Fibroblast of skin of right quadriceps (primary cell): Measurements from ENCODE around the gene VAPB.

Experiments used
- DNase-seq: peaks from one replicate; pipeline ENCODE4 v3.0.0-alpha.2; 2013

Gene VAPB

DNA sequence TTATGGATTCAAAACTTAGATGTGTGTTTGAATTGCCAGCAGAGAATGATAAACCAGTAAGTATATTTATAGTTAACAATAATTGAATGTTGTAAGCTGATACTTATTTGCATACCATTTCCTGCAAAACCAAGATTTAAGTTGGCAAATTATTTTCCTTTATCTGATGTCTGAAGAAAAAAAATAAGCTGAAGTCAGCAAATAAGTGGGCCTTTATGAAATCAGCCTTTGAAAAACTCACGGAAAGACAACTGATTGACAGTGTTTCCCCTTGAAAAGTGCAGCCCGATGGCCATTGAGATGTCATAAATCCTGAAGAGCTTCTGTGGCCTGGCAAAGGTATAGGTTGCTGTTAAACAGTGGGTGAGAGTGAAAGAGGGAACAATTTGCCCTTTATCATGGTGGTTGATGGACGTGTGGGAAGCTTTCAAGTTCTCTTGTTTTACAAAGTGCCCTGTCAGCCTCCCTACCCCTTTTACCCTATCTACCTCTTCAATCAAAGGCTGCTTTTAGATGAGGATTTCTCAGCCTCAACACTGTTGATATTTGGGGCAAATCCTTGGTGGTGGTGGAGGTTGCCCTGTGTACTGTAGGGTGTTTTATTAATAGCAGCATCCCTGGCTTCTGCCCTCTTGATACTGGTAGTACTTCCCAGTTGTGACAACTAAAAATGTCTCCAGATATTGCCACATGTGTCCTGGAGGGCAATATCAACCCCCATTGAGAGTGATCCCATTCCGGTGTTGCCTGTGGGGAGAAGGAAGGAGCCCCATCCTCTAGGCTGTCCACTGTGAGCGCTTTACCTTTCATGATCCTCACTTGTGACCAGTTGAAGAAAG, 50.2 kb downstream of the VAPB start:
- no peak for DNase-seq

GRCh38 chr20:58440021-58440767, 51.2 kb downstream of the VAPB start:
- DNase-seq: no peak

DNA sequence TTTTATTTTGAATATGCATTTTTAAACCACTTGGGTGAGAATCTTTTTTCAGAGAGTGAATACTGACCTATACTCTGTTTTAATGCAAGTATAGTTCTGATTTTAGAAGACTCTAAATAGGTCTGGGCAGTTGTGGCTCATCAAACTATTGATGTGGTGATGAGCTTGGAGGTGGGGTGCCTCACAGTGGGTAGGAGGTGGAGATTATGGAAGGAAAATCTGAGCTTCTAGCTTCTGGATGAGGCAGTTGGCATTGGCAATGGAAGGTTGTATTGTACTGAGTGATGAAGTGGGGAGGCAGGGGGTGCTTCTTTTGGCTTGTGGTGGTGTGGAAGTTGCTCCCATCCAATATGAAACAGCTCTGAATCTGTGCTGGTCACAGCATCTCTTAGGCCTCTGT, 52.7 kb downstream of the VAPB start:
- no peak for DNase-seq

DNA sequence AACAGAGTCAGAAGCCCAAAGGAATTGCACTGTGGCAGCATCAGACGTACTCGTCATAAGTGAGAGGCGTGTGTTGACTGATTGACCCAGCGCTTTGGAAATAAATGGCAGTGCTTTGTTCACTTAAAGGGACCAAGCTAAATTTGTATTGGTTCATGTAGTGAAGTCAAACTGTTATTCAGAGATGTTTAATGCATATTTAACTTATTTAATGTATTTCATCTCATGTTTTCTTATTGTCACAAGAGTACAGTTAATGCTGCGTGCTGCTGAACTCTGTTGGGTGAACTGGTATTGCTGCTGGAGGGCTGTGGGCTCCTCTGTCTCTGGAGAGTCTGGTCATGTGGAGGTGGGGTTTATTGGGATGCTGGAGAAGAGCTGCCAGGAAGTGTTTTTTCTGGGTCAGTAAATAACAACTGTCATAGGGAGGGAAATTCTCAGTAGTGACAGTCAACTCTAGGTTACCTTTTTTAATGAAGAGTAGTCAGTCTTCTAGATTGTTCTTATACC, 55.8 kb downstream of the VAPB start:
- no peak for DNase-seq

DNA sequence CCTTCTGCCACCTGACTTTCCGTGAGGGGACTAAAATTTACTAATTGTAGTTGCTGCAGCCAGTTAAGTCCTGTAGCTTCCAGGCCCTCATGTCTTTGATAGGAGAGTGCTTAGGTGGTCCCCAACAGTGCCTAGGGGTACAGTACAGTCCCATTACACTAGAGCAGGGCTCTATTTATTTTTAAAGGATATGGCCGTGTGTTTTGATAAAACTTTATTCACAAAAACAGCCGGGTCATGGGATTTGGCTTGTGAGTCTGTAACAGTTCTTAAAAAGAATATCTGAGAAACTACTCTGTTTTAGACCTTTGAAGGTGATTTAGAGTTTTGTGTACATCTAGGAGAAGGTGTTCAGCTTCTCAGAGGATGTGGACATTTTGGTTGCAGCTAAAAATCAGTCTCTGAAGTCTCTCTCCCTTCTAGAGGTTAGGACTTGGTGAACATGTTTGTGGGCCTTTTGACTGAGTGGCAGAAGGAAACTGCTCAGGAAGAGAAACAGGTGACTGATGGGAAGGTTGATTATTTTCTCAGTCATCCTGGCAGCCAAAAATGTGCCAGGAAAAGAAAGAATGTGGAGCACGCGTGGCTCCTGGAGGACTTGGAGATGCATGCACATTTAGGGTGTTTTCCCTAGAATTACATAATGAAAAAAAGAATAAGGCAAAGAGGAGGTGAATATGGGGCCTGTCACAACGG, 57.4 kb downstream of the VAPB start:
- no peak for DNase-seq

DNA sequence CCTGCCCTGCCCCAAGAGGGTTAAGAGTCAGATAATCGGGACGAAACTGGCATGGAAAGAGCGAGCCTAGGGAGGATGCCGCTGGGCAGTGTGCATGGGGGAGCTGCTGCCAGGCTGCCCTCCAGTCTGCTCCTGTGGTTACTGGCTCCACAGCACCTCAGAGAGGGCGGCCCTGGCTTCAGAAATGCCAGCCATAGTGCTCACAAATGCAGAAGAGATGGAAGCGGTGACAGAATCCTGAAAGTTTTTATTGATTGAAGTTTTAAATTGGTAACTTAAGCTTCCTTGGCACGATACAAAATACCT, 57.9 kb downstream of the VAPB start:
- DNase-seq: no peak

DNA sequence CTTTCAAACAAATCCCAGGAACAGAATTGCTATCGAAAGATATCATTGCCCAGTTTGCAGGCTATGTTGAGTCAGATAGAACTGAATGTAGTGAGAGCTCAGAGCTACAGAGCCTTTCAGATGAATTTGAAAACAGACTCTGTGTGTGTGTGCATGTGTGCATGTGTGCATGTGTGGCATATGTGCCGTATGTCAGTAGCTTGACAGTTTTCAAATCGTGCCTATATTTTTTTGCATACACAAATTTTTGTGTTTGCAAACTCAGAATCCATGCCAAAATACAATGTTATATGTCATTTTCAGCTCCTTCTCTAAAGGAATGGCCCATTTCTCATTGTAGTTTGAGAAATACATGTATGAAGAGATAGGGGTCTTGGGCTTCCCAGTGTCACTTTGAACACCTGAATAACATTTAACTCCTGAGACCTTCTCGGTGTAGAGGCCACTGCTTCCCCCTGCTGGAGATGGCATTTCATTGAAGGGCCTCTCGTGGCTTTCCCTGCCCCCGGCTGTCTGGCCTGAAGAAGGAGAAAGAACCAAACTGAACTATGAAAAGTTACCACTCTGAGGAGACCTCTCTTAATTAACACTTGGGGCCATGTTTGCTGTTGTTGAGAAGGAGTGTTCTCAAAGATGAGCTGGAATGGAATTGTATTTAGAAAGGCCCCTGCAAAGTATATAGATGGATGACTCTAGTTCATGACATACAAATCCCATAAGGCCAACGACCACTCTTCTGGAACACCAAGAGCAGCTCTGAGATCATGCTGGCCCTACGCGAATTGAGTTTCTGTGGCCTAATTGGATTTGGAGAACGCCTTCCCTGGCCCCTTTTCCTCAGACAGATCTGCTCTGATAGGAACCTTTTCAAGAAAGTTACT, 58.7 kb downstream of the VAPB start:
- peak; percentile 50 for DNase-seq

DNA sequence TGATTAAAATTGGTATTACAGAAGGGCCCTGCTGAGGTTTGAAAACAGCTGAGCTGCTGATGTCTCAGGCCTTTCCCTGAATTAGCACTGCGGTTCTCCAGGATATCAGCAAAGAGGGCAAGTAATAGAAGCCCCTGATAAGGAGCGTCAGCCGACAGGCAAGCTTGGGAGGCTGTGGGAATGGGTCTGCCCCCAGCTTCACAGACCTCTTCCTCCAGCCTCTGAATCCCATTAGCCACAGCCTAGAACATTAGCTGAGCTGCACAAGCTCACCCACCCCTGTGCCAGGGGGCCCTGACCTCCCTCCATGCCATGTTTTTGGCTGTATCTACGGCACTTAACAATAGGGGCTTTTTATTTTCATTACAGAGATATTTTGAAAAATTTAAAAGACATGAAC, 59.9 kb downstream of the VAPB start:
- no peak for DNase-seq

DNA sequence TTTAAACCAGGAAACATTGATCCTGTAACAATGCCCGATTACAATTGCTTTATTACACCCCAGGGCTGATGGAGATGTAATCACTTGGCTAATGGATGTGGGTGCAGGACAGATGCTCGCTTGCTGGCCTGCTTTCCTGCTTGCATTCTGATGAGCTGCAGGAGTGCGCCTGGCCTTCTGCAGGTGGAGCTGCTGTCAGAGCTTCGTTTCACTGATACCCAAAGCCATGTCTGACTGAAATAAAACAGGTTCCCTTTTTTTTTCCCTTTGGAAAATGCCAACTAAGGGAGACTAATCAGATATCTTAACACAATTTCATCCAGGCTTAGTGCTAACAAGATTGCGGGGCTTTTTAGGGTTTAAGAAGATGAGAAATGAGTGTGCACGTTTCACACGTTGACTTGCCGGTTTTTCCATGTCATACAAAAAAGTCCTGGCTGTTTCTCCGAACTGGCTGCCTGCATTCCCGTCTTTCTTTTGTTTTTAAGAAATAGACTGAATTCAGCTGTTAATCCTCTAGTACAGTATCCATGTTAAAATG, 60.7 kb downstream of the VAPB start:
- DNase-seq: no peak

DNA sequence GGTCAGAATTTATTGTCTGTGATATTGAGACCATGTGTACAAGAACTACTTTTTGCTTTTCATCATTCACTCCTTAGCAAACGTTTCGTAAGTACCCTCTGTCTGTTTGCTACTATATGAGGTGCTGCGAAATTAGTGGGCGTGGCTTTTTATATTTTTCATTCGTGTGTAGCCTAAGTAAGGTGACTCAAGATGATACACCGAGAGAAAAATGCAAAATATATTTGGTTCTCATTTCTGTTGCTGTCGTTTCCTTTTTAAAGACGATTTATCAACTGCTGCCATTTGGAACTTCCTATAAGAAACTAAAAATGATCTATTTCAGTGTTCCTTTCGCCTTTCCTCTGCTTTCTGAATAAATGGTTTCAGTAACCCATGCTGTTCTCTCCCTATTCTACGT, 61.2 kb downstream of the VAPB start:
- DNase-seq: peak; percentile 53

GRCh38 chr20:58452667-58453255, 63.7 kb downstream of the VAPB start:
- DNase-seq: no peak

- DNase-seq: no peak
These were observed 64.4 kb downstream of the VAPB start for GRCh38 chr20:58453391-58453790.

- DNase-seq: no peak
These were observed 65.4 kb downstream of the VAPB start for GRCh38 chr20:58454460-58454859.

GRCh38 chr20:58457083-58457695, 68.2 kb downstream of the VAPB start:
- peak; percentile 86 for DNase-seq

DNA sequence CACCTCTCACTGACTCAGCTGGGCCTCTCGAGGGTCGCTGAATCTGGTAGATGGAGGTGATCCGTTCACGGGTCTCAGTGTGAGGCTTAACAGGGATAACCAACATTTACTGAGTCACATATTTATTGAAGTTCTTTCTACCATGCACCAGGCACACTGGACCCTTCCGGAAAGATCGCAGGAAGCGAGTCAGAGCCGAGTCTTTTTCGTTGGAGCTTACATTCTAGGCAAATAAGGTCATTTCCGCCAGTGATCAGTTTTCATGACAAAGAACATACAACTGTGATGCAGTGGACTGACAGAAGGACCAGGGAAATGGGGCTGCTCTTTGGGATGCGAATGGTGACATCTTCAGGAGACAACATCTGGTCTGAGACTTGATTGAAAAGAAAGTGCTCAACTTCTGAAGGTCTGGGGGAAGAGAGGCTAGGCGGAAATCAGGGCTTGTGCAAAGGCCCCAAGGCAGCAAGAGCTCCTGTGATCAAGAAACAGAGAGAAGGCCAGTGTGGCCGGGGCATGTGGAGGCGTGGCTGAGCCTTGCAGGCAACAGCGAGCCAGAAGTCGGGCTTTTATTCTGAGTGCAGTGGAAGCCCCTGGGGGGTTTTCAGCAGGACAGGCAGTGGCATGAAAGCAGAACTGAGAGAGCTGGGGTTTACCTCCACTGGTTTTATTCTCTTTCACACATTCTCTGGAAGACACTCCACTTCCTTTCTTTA, 69.5 kb downstream of the VAPB start:
- DNase-seq: peak; percentile 59

DNA sequence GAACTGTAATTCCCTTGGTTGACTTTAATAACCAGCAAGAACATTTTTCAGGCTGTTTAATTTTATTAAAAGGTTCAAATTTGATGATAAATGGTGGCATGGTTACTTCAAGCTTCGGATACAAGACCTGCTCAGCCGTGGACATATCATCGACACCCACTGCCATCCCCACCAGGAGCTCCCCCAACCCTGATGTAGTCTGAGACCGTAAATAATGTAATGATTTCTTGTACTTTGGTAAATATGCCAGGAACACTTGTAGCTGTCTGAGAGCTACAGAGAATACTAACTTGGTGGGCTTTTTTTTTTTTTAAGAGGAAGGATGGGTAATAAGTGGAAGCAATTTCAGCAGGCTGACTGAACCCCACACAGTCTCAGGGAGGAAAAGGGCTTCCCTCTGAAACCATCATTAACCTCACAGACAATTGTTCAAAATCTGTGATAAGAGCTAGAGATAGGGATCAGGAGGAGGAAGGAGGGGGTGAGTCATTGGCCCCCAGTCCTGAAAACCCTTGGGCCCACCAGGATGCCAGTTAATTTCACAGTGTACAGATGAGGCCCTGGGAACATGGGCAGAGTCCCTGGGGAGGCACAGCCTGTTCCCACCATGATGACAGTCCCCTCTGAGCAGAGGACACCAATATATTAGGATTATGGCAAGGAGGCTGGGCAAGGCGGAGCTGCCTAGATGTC, 70.2 kb downstream of the VAPB start:
- DNase-seq: no peak

GRCh38 chr20:58461104-58461503, 72.1 kb downstream of the VAPB start:
- no peak for DNase-seq

DNA sequence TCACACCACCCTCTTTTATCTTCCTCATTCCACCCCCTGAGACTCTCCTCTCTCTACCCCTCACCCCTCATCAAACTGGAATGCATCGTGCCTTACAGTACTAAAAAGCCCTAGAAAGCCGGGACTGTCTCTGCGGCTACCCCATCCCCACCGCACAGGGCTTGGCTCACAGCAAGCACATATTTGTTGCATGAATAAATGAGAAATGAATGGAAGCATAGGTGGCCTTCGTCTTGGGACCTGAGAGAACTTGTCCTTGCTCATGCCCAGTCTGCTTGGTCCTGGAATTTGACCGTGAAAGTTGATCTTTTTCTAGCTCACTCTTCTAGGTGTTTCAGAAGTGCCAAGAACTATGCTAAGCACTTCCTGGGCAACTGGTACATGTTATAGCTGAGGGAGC, 72.9 kb downstream of the VAPB start:
- DNase-seq: peak; percentile 48

DNA sequence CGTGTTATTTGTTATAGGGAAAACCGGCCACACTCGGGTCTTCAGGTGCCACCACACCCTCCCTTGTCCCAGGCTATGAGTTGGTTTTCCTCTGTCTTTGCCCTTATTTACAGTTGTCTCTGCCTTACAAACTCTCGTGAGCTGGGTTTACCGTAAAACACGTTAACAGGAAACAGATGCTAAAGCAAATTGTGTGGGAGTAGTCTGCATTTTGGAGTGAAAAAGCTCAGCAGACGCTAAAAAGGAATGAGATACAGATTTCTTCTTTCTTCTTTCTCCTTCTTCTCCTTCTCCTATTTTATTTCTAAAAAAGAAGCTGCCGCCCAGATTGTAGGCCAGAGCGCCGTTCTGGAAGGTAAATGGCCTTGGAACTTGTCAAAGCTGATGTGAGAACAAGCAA, 74.2 kb downstream of the VAPB start:
- peak; percentile 18 for DNase-seq

DNA sequence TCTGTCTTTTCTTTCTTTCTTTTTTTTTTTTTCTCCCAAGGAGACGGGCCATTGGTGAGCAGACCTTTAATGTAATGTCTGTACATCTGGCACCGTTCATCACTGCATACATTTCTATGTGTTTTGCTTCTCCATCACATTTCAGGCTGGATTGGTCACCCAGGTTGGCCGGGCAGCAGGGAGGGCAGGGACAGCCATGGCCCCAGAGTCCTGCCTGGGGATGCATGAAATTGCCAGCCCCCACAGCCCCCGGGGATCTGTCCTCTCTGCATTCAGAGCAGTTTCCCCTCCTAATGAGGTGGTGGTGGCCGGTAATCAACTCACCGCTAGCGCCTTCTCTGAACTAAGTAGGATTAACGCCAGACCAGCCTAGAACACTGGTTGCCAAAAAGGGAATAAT, 75.8 kb downstream of the VAPB start:
- DNase-seq: no peak
